IPS-NIHi7 (cell line): ENCODE data around the gene NEAT1.
"Not testable (repeated sequence)": the region's sequence is repeated elsewhere in the genome, so short reads cannot be mapped to it uniquely, and the experiment has no call there.

Experiments used
- DNase-seq: peaks from one replicate; pipeline ENCODE4 v3.0.0; 2012; ENCODE audit warnings: mixed read lengths; ENCODE audit errors: extremely low spot score

NEAT1 gene

GRCh38 chr11:65448418-65449105, 26.0 kb downstream of the NEAT1 start:
- peak; percentile 39 for DNase-seq

GRCh38 chr11:65451301-65451700, 28.7 kb downstream of the NEAT1 start:
- not testable (repeated sequence) for DNase-seq

GRCh38 chr11:65452259-65452658, 29.7 kb downstream of the NEAT1 start:
- not testable (repeated sequence) for DNase-seq

GRCh38 chr11:65452806-65453490, 30.4 kb downstream of the NEAT1 start:
- no peak for DNase-seq

GRCh38 chr11:65454311-65454695, 31.7 kb downstream of the NEAT1 start:
- DNase-seq, result no peak

GRCh38 chr11:65454696-65455456, 32.3 kb downstream of the NEAT1 start:
- DNase-seq, result peak; percentile 98

- DNase-seq, result no peak
Measured at GRCh38 chr11:65456418-65456817, 33.8 kb downstream of the NEAT1 start.

GRCh38 chr11:65459552-65459951, 37.0 kb downstream of the NEAT1 start:
- peak; percentile 71 for DNase-seq

- not testable (repeated sequence) for DNase-seq
Measured at GRCh38 chr11:65465471-65465870, 42.9 kb downstream of the NEAT1 start.

- DNase-seq, result not testable (repeated sequence)
Measured at GRCh38 chr11:65467306-65467705, 44.7 kb downstream of the NEAT1 start.

- DNase-seq, result peak; percentile 89
Measured at GRCh38 chr11:65468874-65469333, 46.3 kb downstream of the NEAT1 start.

GRCh38 chr11:65470433-65471049, 47.9 kb downstream of the NEAT1 start:
- DNase-seq, result no peak

- peak; percentile 63 for DNase-seq
Measured at GRCh38 chr11:65471447-65471891, 48.9 kb downstream of the NEAT1 start.

- DNase-seq, result not testable (repeated sequence)
Measured at GRCh38 chr11:65472588-65473277, 50.1 kb downstream of the NEAT1 start.

- no peak for DNase-seq
Measured at GRCh38 chr11:65473278-65473860, 50.8 kb downstream of the NEAT1 start.

- no peak for DNase-seq
Measured at GRCh38 chr11:65474864-65475263, 52.3 kb downstream of the NEAT1 start.

- no peak for DNase-seq
Measured at GRCh38 chr11:65476632-65477148, 54.1 kb downstream of the NEAT1 start.

- DNase-seq, result peak; percentile 92
Measured at GRCh38 chr11:65477149-65477965, 54.8 kb downstream of the NEAT1 start.

GRCh38 chr11:65478388-65479183, 56.0 kb downstream of the NEAT1 start:
- no peak for DNase-seq
